Endothelial cell of umbilical vein (primary cell): Measurements from ENCODE around the gene INTS7. TPM values are rescaled to one million over a fixed set of nuclear protein-coding genes. Genes with fewer than 3 reads are reported as not detected.

Source experiments
- BruUV-seq: library from RNA; stranded (reverse); fragments of 400-500 nt; replicated peaks from 2 replicates; lab custom pipeline; 2021; lab: Mats Ljungman, UMichigan
- CTCF ChIA-PET: fragments of 300-600, 350-600 bp; sonication (Branson Sonifier 250); formaldehyde crosslinking; loops from one replicate; lab custom pipeline; 2021; ENCODE audit warnings: antibody characterized with exemption, inconsistent platforms; lab: Charles Lee
- POLR2A ChIA-PET: fragments of 300-600, 350-600 bp; sonication (Branson Sonifier 250); formaldehyde crosslinking; loops from one replicate; lab custom pipeline; 2021; ENCODE audit warnings: antibody characterized with exemption, inconsistent platforms; lab: Charles Lee
- DNase-seq: peaks from one replicate; pipeline ENCODE4 v3.0.0-alpha.2; 2011; ENCODE audit warnings: low read depth, low spot score
- FAIRE-seq: peaks from 2 replicates; lab custom pipeline; 2011; peaks lifted over from hg19 to GRCh38; lab: Jason Lieb, UNC
- H2AFZ ChIP-seq: 2 replicates; pipeline ENCODE4 v1.6.0; 2012; ENCODE audit warnings: low read depth, low read length, control low read depth, inconsistent platforms
- H3K27ac ChIP-seq: 2 replicates; pipeline ENCODE4 v1.5.1; 2011; ENCODE audit warnings: low read depth, mild to moderate bottlenecking, control low read depth, low read length, moderate library complexity; ENCODE audit not compliant: insufficient read depth
- H3K27me3 ChIP-seq, 2 experiments: 2 replicates each; pipeline versions ENCODE4 v1.6.0 to v1.6.1; 2011; ENCODE audit warnings: low read length in 2 of 2, mixed read lengths in 1 of 2; ENCODE audit not compliant: control insufficient read depth in 2 of 2, insufficient read depth in 2 of 2
- H3K36me3 ChIP-seq, 2 experiments: 2 replicates in 1 of 2; 3 replicates in 1 of 2; pipeline ENCODE4 v1.5.1; 2011; ENCODE audit warnings: low read length in 2 of 2, mild to moderate bottlenecking in 1 of 2, moderate library complexity in 1 of 2; ENCODE audit not compliant: control insufficient read depth in 2 of 2, insufficient read depth in 2 of 2; ENCODE audit errors: extremely low read depth in 1 of 2
- H3K4me1 ChIP-seq: 3 replicates; pipeline ENCODE4 v1.5.1; 2011; ENCODE audit warnings: mild to moderate bottlenecking, low read length; ENCODE audit not compliant: control insufficient read depth, insufficient read depth; ENCODE audit errors: extremely low read depth
- H3K4me2 ChIP-seq: 2 replicates; pipeline ENCODE4 v1.6.1; 2011; ENCODE audit warnings: low read length, control low read depth, mixed read lengths; ENCODE audit not compliant: insufficient read depth
- H3K4me3 ChIP-seq, 3 experiments: fragments of 200-600 bp in 1 of 3; sonication (generic), shearing (Covaris generic) in 1 of 3; replicated peaks in 1 of 3; 2 replicates each; pipeline ENCODE4 v1.5.1; 2011 to 2016; ENCODE audit warnings: control low read depth in 3 of 3, low read length in 3 of 3, mild to moderate bottlenecking in 2 of 3, inconsistent platforms in 1 of 3, low read depth in 1 of 3, moderate library complexity in 1 of 3; ENCODE audit not compliant: insufficient read depth in 1 of 3
- H3K79me2 ChIP-seq: 2 replicates; pipeline ENCODE4 v1.6.0; 2012; ENCODE audit warnings: low read length, inconsistent platforms; ENCODE audit not compliant: control insufficient read depth, insufficient read depth
- H3K9ac ChIP-seq: replicated peaks from 2 replicates; pipeline ENCODE3; 2011; ENCODE audit warnings: low read length, control low read depth; ENCODE audit not compliant: insufficient read depth; ENCODE audit errors: extremely low read depth
- H3K9me1 ChIP-seq: replicated peaks from 3 replicates; pipeline ENCODE4 v1.6.0; 2011; ENCODE audit warnings: mild to moderate bottlenecking, low read length; ENCODE audit not compliant: control insufficient read depth, insufficient read depth; ENCODE audit errors: extremely low read depth
- H3K9me3 ChIP-seq: replicated peaks from 2 replicates; pipeline ENCODE4 v1.5.1; 2012; ENCODE audit warnings: low read length, inconsistent platforms; ENCODE audit not compliant: control insufficient read depth, insufficient read depth
- H4K20me1 ChIP-seq: replicated peaks from 2 replicates; pipeline ENCODE3; 2011; ENCODE audit warnings: mild to moderate bottlenecking, low read length; ENCODE audit not compliant: control insufficient read depth, insufficient read depth; ENCODE audit errors: extremely low read depth
- EZH2 ChIP-seq: IDR thresholded peaks from 2 replicates; pipeline ENCODE4 v1.6.1; 2012; ENCODE audit warnings: borderline replicate concordance, low read depth, mild to moderate bottlenecking, moderate library complexity, low read length, inconsistent platforms; ENCODE audit not compliant: severe bottlenecking
- FOS ChIP-seq: IDR thresholded peaks from 2 replicates; pipeline ENCODE4 v1.6.1; 2011; ENCODE audit warnings: mild to moderate bottlenecking, low read length, moderate library complexity, borderline replicate concordance; ENCODE audit not compliant: insufficient read depth
- GATA2 ChIP-seq: IDR thresholded peaks from 2 replicates; pipeline ENCODE4 v1.7.0; 2011; ENCODE audit warnings: low read depth, mild to moderate bottlenecking, moderate library complexity, mixed read lengths, low read length; ENCODE audit not compliant: insufficient read length, insufficient read depth
- JUN ChIP-seq: IDR thresholded peaks from 2 replicates; pipeline ENCODE4 v1.6.1; 2011; ENCODE audit warnings: borderline replicate concordance, low read depth; ENCODE audit not compliant: insufficient read length, insufficient read depth
- MYC ChIP-seq: IDR thresholded peaks from one replicate; pipeline ENCODE4 v1.6.1; 2011; ENCODE audit warnings: mild to moderate bottlenecking, low read depth, low read length
- POLR2A ChIP-seq: IDR thresholded peaks from 2 replicates; pipeline ENCODE4 v1.6.1; 2012; ENCODE audit warnings: low read depth, mild to moderate bottlenecking, control low read depth, low read length
- POLR2AphosphoS5 ChIP-seq: IDR thresholded peaks from 2 replicates; pipeline ENCODE4 v1.6.1; 2012; ENCODE audit warnings: low read depth, mild to moderate bottlenecking, control low read depth, low read length, moderate library complexity; ENCODE audit not compliant: insufficient read depth
- dilution Hi-C: fragments of 300-500 bp; cut with MboI; formaldehyde crosslinking; loops from one replicate; pipeline ENCODE4 v1.15.0; 2019; ENCODE audit warnings: low sequenced_read_pairs; ENCODE audit not compliant: extremely low pct_ligation_motif_present
- intact Hi-C: fragments of 100-400 bp; cut with micrococcal nuclease; formaldehyde crosslinking; loops from one replicate; pipeline ENCODE4 v1.10.0; 2022
- polyA plus RNA-seq, 4 experiments: library from polyadenylated mRNA; depleted of rRNA in 3 of 4; stranded (reverse) in 3 of 4; unstranded in 1 of 4; fragments of >200 nt; gene quantifications; 2 replicates each; pipeline versions ENCODE4 v1.2.1 to v1.2.3, GENCODE V29; 2011 to 2012; ENCODE audit warnings: missing spikeins in 1 of 4
- total RNA-seq: library from RNA; stranded (reverse); gene quantifications from 2 replicates; pipeline ENCODE4 v1.2.3, GENCODE V29; 2021
- TF ChIP-seq, protein P1 (sequence below), 2 donors: IDR thresholded peaks; 1 replicate in 1 of 2; 2 replicates in 1 of 2; pipeline ENCODE4 v1.5.1; 2011; ENCODE audit warnings: low read length in 2 of 2, mild to moderate bottlenecking in 2 of 2, moderate library complexity in 2 of 2, control low read depth in 1 of 2, inconsistent platforms in 1 of 2, low read depth in 1 of 2; ENCODE audit not compliant: insufficient read depth in 1 of 2; ENCODE audit errors: extremely low read depth in 1 of 2
- TF ChIP-seq, protein P2 (sequence below): IDR thresholded peaks from 2 replicates; pipeline ENCODE4 v1.6.1; 2011; ENCODE audit not compliant: insufficient read depth, insufficient read length

The INTS7 gene
- total and polyA plus RNA-seq, 2 donors (not counting 3 experiments of a cell fraction or from before 2014, with no cell fraction given) = 9.1 to 18.1 TPM

- no peaks in the 10 kb centered on the region for H3K9me1 ChIP-seq
- H3K9me3 ChIP-seq = no peaks in the 10 kb centered on the region
- BruUV-seq = no TSS peak
- no peak overlapping the region for H3K4me2 ChIP-seq
- H3K27ac ChIP-seq = no peak overlapping the region
- POLR2A ChIA-PET = no interaction called here
- FAIRE-seq (no peak), DNase-seq (no peak)
- H3K36me3 ChIP-seq = no peaks in the 10 kb centered on the region
- intact Hi-C loops = no loop called here
- no peaks in the 10 kb centered on the region for H3K79me2 ChIP-seq
- no peaks in the 10 kb centered on the region for H3K27me3 ChIP-seq
- no peaks in the 10 kb centered on the region for H4K20me1 ChIP-seq
- no peaks in the 10 kb centered on the region for H3K4me1 ChIP-seq
- CTCF ChIA-PET = interaction anchor here (1.4 kb wide), 1 partner anchor 15 kb away, joined by 3 read pairs; no protein-coding TSS in a partner anchor
- H3K9ac ChIP-seq = no peak overlapping the region
- no peak for TF ChIP-seq MYC
- TF ChIP-seq POLR2AphosphoS5 = no peak
- TF ChIP-seq POLR2A = no peak
- no peak for TF ChIP-seq GATA2
- no peak for TF ChIP-seq JUN
- no peak for TF ChIP-seq EZH2
- TF ChIP-seq, protein P1, sequence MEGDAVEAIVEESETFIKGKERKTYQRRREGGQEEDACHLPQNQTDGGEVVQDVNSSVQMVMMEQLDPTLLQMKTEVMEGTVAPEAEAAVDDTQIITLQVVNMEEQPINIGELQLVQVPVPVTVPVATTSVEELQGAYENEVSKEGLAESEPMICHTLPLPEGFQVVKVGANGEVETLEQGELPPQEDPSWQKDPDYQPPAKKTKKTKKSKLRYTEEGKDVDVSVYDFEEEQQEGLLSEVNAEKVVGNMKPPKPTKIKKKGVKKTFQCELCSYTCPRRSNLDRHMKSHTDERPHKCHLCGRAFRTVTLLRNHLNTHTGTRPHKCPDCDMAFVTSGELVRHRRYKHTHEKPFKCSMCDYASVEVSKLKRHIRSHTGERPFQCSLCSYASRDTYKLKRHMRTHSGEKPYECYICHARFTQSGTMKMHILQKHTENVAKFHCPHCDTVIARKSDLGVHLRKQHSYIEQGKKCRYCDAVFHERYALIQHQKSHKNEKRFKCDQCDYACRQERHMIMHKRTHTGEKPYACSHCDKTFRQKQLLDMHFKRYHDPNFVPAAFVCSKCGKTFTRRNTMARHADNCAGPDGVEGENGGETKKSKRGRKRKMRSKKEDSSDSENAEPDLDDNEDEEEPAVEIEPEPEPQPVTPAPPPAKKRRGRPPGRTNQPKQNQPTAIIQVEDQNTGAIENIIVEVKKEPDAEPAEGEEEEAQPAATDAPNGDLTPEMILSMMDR (IDR thresholded peaks at IDR 0.05; ENCODE audit: extremely low read depth in 1 of 2, insufficient read depth in 1 of 2, low read depth in 1 of 2, low read length in 2 of 2) = no peak
- no peak for TF ChIP-seq FOS
- TF ChIP-seq, protein P2, sequence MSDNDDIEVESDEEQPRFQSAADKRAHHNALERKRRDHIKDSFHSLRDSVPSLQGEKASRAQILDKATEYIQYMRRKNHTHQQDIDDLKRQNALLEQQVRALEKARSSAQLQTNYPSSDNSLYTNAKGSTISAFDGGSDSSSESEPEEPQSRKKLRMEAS = no peak
- no peak overlapping the region for H3K4me3 ChIP-seq
- dilution Hi-C loops = no loop called here
- H2AFZ ChIP-seq = no peak overlapping the region
These were observed 101.2 kb downstream of the INTS7 start for GRCh38 chr1:211933946-211934714.
